C4-2B (cell line): Measurements from ENCODE around the gene MFN2.

Experiments
- H3K27ac ChIP-seq: fragments of 450-650 bp; 2 replicates; pipeline ENCODE4 v1.5.1; 2017
- ZFX ChIP-seq: fragments of 450-650 bp; IDR thresholded peaks from 2 replicates; pipeline ENCODE4 v1.6.1; 2017
- TF ChIP-seq, protein P1 (sequence below): fragments of 450-650 bp; conservative IDR thresholded peaks from 2 replicates; pipeline ENCODE4 v1.5.1; 2017; ENCODE audit warnings: mild to moderate bottlenecking

The MFN2 gene

GRCh38 chr1:11980676-11980972 is 380 bp downstream of the MFN2 start:
- TF ChIP-seq, protein P1, sequence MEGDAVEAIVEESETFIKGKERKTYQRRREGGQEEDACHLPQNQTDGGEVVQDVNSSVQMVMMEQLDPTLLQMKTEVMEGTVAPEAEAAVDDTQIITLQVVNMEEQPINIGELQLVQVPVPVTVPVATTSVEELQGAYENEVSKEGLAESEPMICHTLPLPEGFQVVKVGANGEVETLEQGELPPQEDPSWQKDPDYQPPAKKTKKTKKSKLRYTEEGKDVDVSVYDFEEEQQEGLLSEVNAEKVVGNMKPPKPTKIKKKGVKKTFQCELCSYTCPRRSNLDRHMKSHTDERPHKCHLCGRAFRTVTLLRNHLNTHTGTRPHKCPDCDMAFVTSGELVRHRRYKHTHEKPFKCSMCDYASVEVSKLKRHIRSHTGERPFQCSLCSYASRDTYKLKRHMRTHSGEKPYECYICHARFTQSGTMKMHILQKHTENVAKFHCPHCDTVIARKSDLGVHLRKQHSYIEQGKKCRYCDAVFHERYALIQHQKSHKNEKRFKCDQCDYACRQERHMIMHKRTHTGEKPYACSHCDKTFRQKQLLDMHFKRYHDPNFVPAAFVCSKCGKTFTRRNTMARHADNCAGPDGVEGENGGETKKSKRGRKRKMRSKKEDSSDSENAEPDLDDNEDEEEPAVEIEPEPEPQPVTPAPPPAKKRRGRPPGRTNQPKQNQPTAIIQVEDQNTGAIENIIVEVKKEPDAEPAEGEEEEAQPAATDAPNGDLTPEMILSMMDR: no peak
- TF ChIP-seq ZFX: 0 out of 2 replicates have a peak, but pooled peaks have one; percentile 21
- H3K27ac ChIP-seq: peak overlapping the region; percentile 94

GRCh38 chr1:11981378-11982009 is 1.2 kb downstream of the MFN2 start:
- TF ChIP-seq, protein P1: no peak
- H3K27ac ChIP-seq: peak overlapping the region; percentile 94

- H3K27ac ChIP-seq: no peak overlapping the region
- no peak for TF ChIP-seq ZFX
- TF ChIP-seq, protein P1: no peak
These were observed 1.8 kb downstream of the MFN2 start for GRCh38 chr1:11982010-11982392.

DNA sequence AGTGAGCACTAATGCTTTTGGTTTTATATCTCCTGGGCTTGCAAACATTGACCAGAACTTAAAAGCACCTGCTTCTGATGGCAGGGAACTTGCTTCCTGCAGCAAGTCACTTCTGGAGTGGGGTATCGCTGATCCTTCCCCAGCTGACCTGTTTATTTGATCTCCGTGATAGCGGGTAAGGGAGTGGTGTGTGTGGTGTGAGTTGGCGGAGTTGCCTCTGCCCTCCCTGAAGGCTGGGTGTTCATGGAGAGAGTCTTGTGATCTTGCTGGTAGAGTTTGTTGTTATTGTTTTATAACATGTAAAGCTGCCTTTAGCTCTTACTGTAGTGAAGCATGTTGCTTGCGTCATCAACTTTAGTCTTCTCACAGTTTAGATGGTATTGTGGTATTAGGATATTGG is 3.9 kb downstream of the MFN2 start:
- TF ChIP-seq, protein P1: no peak
- no peak for TF ChIP-seq ZFX
- no peak overlapping the region for H3K27ac ChIP-seq

DNA sequence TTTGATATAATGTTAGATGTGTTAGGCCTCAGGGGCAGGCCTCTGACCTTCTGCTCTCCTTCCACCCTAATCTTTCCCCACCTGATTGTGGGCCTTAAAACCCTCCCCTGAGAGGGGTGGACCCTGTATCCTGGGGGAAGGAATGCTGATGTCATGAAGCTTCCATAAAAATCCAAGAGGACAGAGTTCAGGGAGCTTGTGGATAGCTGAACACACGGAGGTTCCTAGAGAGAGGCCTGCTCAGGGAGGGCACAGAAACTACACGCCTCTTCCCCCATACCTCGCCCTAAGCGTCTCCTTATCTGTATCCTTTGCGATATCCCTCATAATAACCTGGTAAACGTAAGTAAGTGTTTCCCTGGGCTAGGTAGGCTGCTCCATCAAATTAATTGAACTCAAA is 4.3 kb downstream of the MFN2 start:
- TF ChIP-seq, protein P1: no peak
- no peak for TF ChIP-seq ZFX
- no peak overlapping the region for H3K27ac ChIP-seq

- TF ChIP-seq ZFX: no peak
- H3K27ac ChIP-seq: no peak overlapping the region
These were observed 4.9 kb downstream of the MFN2 start for GRCh38 chr1:11985171-11985570.

GRCh38 chr1:11985851-11986250 is 5.6 kb downstream of the MFN2 start:
- H3K27ac ChIP-seq: no peak overlapping the region
- TF ChIP-seq, protein P1: no peak
- no peak for TF ChIP-seq ZFX

- TF ChIP-seq, protein P1: no peak
- no peak for TF ChIP-seq ZFX
- H3K27ac ChIP-seq: no peak overlapping the region
These were observed 9.4 kb downstream of the MFN2 start for GRCh38 chr1:11989669-11990068.
